GM19240 (cell line): ENCODE results near the gene ANXA4.

Experiments used
- DNase-seq: peaks from one replicate; pipeline ENCODE4 v3.0.0; 2011; ENCODE audit warnings: low spot score; ENCODE audit not compliant: insufficient read length

ANXA4 gene

DNA sequence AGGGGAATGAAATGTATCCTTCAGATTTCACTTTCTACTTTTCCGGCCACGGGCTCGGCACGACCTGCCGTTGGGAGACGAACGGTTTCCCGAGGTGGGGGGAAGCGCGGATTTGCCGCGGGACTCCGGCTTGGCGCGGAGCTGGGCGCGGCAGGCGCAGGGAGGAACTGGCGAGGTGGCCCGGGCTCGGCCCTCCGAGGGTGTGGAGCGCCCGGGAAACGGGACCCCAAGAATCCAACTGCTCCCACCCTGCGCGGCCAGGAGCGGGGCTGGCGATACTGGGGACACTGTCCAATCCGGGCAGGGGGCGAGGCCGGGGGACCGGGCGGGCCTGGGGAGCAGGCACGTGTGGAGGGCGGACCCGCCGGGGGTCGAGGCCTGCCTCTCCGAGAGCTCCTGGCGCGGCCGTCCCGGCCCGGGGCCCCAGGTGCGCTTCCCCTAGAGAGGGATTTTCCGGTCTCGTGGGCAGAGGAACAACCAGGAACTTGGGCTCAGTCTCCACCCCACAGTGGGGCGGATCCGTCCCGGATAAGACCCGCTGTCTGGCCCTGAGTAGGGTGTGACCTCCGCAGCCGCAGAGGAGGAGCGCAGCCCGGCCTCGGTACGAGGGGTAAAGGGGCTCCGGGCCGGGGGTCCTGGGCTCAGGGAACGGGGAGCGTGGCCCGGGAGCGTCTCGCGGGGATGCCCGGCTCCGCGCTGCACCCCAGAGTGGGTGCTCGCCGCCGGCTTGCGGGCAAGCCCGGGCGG is at the start of gene ANXA4:
TSS of gene ANXA4 (plus strand) at position 560 of the 747 bp plus-strand sequence. CDS start 39,432 bp downstream, outside the sequence.
- DNase-seq: peak; percentile 21

DNA sequence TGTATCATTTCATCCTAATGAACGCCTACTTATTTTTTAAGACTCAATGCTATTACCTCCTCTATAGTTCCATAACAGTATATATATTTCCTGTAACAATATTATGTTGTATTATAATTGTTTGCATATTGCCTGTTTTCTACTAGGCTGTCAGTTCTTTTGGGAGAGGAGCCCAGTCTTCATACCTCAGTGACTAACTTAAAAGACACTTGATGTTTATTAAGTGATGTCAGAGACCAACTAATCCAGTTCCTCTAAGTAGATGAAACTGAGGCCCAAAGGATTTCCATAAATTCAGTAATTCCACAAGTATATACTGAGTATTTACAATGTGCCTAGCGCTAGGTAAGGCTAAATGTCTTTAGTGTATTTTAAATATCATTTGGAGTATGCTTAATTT is 49.5 kb upstream of the ANXA4 start:
- DNase-seq: no peak

DNA sequence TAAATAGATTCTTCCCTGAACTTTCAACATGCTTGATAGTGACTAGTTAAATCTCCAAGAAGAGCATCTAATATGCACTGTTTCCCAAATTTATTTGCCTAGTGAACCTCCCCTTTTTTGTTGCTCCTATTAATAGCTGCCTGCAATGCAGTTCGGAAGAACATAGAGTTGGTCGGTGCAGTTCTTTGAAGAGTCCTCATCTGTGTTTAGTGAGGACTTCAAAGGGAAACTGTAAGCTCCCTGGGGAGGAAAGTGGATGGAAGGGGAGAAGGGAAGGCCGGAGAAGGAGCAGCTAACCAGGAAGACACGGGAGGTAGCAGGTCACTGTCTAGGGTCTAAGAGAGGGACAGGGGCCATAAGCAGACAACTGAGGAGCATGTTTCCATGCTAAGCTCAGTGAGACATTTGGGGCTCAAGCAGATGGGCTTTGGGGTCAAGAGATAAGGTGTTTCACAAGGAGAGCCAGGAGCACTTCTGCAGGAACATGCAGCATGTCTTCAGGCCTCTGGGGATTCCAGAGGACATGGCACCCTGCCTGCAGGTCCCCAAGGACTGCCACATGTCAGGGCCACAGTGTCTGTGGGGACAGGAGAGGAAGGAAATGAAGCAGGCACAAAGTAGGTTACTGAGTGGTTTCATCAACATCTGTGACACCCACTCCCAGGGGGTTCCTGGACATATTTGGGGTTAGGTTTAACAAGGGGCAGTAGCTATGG is 48.7 kb upstream of the ANXA4 start:
- DNase-seq: no peak

DNA sequence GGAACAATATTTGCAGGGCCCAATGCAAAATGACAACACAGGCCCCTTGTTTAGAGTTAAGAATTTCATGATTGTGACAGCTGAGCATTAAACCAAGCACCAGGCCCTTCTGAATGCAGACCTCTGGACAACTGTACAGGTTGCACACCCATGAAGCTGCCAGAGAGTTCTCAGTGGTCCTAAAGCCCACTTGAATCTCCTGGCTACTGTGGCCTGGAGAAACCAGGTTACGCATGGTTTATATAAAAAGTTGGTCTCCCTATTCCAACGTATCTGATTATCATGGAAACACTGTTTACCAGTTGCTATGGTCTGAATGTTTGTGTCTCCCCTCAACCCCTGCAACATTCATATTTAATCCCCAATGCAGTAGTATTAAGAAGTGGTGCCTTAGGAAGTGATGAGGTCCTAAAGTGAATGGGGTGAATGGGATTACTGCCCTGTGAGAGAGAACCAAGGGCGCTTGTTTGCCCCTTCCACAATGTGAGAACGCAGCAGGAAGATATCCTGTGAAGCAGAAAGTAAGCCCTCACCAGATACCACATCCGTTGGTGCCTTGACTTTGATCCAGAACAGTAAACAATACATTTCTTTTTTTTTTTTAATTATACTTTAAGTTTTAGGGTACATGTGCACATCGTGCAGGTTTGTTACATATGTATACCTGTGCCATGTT is 48.0 kb upstream of the ANXA4 start:
- DNase-seq: no peak

DNA sequence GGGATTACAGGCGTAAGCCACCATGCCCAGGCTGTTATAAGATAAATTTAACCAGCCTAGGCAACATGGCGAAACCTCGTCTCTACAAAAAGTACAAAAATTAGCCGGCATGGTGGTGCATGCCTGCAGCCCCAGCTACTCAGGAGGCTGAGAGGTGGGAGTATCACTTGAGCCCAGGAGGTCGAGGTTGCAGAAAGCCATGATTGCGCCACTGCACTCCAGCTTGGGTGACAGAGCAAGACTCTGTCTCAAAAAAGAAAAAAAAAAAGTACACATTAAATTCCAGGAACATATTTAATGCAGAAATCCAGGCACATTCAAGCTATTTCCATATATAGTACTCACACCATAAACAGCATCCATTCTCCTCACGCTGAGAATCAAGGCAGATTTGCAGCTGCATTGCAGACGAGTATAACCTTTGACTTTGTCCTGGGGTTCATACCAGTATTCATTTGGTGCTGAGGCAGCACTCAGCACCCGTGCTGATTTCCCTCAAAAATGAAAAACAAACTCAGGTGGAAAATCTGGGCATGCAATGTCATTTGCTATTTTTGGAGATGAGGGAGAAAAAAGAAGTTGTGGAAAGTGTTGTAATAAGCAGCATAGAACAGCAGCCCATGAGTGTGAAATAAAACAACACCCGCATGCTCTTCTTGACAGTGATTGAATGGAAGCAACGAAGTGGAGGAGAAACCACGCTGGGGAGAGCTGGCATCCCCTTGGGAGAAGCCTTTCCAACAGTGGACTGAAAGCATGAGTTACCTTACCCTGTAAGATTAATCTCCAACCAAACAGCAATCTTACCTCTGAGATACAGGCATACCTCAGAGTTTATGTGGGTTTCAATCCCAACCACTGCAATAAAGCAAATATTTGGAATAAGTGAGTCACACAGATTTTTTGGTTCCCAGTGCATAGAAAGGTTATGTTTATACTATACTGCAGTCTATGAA is 46.8 kb upstream of the ANXA4 start:
- no peak for DNase-seq

DNA sequence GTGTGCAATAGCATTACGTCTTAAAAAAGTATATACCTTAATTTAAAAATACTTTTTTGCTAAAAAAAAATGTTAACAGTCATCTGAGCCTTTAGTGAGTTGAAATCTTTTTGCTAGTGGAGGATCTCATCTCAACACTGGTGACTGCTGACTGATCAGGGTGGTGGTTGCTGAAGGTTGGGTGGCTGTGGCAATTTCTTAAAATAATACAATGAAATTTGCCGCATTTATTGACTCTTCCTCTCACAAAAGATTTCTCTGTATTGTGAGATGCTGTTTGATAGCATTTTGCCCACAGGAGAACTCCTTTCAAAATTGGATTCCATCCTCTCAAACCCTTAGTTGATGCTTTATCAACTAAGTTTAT is 46.1 kb upstream of the ANXA4 start:
- no peak for DNase-seq

DNA sequence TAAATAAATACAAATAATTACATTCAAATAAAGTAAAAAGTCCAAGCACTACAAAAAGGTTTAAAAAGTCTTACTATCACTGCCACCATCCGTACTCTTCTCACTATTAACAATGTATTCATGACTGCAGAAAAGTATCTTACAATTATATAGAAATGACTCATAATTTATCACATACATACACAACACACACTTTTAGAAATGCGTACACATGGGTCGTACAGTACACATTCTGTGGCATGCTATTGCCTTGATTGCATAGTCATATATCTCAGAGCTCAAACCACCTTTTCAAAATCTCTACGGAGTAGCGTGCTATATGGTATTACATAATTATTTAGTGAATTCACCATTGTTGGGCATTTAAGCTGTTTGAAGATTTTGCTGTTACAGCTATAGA is 41.6 kb upstream of the ANXA4 start:
- no peak for DNase-seq

DNA sequence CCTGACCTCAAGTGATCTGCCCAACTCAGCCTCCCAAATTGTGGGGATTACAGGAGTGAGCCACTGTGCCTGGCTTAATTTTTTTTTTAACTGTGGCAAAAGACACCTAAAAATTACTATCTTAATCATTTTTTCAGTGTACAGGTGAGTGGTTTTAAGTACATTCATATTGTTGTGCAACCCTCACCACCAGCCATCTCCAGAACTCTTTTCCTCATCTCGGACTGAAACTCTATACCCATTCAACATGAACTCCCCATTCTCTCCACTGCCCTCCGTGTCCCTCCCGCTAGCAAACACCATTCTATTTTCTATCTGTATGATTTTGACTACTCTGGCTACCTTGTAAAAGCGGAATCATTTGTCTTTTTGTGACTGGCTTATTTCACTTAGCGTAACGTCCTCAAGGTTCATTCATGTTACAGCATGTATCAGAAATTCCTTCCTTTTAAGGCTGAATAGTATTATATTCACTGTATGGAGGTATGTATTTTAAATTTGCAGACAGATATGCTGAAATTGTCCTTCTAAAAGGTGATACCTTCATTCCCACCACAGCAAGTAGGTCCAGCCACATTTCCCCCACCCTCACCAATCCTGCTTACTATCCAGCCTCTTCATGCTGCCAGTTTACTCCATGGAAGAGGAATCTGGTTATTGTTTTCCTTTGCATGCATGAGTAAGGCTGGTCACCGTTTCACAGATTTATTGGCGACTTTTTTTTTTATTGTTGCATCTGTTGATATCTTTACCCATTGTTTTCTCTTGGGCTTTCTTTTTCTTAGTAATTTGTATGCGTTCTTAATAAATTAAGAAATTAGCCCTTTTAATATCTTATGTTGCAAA is 40.6 kb upstream of the ANXA4 start:
- DNase-seq: no peak

DNA sequence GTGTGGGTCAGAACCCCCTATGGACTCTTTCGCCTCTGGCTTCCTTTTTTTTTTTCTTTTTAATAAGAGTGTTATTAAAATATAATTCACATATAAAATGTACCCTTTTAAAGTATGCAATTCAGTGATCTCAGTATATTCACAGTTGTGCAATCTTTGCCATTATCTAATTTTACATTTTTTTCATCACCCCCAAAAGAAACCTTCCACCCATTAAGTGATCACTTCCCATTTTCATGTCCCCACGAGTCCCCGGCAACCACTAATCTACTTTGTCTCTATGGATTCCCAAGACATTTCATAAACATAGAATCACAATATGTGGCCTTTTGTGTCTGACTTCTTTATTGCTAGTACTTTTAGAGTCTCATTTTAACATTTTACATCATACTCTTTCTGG is 38.7 kb upstream of the ANXA4 start:
- DNase-seq: no peak

DNA sequence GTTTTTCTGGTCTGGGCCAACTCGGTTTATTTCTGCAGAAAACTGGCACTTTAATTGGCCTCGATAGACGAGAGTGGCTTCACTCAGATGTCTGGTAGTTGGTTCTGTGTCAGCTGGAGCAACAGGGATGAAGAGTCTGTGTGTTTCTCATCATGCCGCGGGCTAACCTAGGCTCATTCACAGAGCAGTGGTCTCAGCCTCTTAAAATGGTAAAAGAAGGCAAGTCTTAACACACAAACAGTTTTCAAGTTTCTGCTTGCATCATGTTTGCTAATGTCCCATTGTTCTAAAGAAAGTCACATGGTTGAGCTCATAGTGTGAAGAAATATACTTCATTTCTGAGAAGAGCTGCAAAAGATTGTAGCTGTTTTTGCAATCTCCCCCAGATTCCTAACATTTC is 37.5 kb upstream of the ANXA4 start:
- DNase-seq: no peak

DNA sequence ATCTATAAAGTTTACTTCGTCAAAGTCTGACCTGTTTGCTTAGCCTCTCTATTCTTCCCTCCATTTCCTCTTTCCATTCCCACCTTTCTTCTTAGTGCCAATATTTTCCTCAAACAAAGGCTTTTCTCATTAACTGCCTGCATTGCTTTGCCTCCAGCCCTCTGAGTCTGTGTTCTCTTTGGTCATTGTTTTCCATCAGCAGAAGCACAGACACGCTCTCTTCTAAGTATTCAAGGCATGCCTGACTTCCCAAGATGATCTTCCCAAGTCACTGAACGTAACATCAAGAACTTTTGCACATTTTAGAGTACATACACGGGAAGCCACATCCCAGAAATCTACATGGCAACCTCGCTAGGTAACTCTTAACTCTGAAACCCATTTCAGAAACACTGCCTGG is 32.6 kb upstream of the ANXA4 start:
- no peak for DNase-seq

DNA sequence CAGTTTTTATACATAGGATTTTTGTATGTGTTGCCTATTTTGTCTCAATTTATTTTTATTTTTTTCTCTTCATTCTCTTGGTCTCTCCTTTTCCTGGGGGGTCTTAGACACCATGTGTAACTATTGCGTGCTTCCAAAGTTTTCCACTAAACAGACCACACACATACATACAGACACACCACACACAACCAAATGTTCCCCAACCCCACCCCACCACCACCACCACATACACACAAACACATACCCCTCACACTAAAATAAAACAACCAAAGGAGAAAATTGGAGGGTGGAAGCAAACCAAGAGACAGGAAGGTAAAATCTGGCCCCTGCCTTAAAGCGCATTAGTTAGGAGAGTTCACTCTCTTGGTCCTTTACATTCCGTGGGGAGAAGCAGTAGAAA is 30.0 kb upstream of the ANXA4 start:
- DNase-seq: no peak

DNA sequence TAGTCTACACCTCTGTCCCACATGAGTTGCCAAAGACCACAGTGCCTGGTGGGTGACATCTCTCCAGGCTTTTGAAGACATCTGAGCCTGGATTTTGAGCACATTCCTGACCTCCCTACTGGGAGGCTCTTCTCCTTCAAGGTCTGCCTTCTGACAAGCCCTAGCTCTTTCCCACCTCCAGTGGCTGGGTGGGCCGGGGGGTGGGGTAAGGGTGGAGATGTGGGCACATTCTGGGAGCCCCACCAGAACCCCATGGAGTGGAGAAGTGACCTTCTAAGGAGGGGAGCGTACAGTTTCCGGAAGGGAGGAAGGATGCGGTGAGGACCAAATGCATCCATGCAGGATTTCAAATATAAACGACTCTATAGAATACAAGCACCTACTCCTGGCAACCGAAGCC is 27.9 kb upstream of the ANXA4 start:
- DNase-seq: no peak

DNA sequence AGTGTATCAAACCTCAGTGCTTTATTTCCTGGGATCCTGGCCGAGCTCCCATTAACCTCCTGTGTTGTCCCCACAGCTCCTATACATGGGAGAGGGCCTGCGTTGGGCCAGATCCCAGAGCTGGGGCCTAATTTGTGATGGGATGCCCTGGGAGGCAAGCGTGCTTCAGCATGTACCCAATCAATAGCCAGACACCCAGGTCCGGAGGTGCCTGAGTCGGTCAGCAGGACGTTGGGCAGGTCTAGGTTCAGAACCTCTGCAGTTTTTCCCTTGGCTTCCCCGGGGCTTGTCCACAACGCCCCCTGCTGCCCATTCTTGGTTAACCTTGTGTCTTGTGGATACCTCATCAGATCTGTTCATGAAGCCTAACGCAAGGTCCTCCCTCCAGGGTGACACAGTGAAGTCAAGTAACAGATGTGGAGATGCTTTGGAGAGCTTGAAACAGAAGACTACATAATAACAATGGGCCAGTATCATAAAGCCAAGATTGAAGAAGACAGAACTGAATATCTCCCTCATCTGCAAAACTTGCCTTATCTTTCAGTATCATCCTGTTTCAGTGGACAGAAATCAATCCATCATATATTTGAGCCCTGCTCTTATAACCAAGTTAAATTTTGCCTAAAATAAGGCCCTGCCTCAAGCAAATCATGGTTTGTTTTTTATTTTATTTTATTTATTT is 27.3 kb upstream of the ANXA4 start:
- DNase-seq: peak; percentile 51

DNA sequence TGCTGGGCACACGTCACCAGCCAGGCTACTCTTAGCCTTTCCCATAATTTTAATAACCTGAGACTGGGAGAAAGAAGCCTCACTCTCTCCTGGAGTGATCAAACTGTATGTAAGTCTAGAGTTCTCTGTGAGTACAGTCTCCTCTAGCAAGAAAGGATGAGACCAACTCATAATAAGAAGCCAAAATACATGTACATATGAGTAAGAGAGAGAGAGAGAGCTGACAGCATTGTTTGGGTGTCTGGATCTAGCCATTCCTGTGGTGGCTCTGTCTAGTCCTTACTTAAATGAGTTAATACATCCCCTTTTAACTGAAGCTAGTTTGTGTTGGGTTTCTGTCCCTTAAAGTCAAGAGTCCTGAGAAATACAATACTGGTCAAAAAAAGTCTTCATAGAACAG is 26.0 kb upstream of the ANXA4 start:
- DNase-seq: no peak

DNA sequence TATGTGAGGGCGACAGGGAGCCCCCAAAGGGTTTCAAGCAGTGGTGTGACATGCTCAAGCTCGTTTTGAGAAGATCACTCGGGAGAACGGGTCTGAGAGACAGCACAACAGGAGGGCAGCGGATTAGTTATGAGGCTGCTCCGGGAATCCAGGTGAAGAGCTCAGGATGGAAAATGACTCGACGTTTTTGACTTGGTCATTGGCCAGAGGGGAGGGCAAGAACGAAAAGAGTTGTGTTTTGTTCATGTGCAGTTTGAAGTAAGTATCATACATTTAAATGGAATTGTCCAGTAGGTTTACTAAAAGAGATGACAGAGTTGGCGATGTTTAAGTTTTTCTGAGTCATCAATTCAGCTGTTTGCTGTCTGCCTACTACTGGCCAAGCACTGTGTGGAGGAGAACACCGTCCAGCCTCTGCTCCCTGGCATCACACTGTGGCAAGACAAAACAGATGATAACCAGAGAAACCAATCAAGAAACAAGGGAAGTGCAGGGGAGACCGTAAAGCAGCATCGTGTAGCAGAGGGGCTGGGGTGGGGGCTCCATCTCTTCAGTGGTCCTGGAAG is 25.3 kb upstream of the ANXA4 start:
- DNase-seq: no peak

DNA sequence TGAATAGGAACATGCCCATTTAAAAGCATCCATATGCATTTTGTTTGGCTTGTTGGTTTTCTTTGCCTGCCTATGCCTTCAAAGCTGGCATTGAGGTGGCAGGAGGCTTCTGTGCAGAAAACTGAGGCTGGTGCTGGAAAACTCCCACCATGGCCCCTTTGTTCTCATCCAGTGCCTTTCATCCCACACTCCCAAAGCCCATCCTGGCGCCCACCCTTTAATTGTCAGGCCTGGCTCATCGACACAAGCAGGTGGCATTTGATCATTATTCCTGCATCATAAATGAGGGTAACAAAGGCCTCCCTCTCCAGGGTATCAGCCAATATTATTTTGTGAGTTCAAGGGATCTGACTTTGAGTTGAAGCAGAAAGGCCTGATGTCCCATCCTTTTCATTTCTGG is 24.7 kb upstream of the ANXA4 start:
- no peak for DNase-seq

DNA sequence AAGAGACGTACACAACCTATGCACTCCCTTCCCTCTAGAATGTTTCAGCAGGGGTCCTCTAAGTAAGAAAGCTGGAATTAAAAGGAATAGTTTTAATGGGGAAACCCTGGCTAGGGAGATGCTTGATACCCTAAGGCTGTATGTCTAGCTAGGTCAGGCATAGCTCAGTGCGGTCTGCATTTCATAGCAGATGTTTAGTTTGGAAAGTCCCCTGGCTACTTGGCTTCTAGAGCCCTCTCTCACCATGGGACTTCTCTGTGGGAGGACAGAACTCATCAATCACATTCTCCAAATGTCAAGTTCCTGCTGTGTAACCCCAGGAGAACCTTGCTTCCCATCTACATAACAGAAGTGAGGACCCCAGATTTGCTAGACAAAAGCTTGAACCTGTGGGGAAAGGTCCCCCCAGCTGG is 24.1 kb upstream of the ANXA4 start:
- DNase-seq: no peak

DNA sequence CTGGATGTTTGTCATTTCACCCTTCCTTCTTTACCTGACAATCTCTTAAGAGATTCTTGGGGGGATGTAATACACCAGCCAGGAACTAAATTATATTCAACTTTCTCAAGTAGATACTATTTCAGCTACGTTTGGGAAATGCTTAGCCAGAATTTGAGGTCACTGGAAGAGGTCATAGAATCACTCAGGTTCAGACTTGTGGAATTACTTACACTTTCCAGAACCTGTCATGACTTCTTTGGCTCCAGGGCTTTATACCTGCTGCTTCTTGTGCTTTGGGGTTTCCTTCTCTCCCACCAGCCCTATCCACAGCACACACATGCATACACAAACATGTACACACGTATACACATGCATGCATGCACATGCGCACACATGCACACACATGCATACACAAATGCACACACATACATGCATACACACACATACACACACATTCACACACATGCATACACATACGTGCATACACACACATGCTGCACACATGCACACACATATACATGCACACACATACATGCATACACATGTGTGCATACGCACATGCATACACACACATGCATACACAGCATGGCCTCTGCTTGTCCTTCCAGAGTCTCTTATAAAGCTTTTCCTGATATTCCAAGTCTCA is 23.5 kb upstream of the ANXA4 start:
- no peak for DNase-seq
